Kidney (tissue), 14 donors: ENCODE measurements around the gene FARS2. TPM values are rescaled to one million over a fixed set of nuclear protein-coding genes. Genes with fewer than 3 reads are reported as not detected.

Experiments
- DNase-seq, 5 donors: peaks; one replicate each; pipeline ENCODE4 v3.0.0-alpha.2; 2013 to 2020
- FAIRE-seq: peaks from 2 replicates; lab custom pipeline; 2012; peaks lifted over from hg19 to GRCh38; lab: Jason Lieb, UNC
- H3K27ac ChIP-seq, 2 donors: one replicate each; pipeline ENCODE4 v1.7.0; 2013; ENCODE audit warnings: low read depth in 2 of 2, low read length in 2 of 2, inconsistent platforms in 1 of 2
- H3K27me3 ChIP-seq: one replicate; pipeline ENCODE4 v1.7.1; 2013; ENCODE audit warnings: low read length, inconsistent platforms; ENCODE audit not compliant: control insufficient read depth, insufficient read depth
- H3K36me3 ChIP-seq, 3 donors: one replicate each; pipeline versions ENCODE4 v1.7.0 to v1.7.1; 2013; ENCODE audit warnings: low read length in 3 of 3, control low read depth in 1 of 3, inconsistent platforms in 1 of 3; ENCODE audit not compliant: insufficient read depth in 3 of 3, control insufficient read depth in 2 of 3
- H3K4me1 ChIP-seq, 3 donors: one replicate each; pipeline versions ENCODE4 v1.7.0 to v1.7.1; 2013; ENCODE audit warnings: low read length in 3 of 3, inconsistent platforms in 1 of 3, low read depth in 1 of 3; ENCODE audit not compliant: control insufficient read depth in 2 of 3, insufficient read depth in 2 of 3
- H3K4me3 ChIP-seq, 3 donors: one replicate each; pipeline versions ENCODE4 v1.7.0 to v1.8.1; 2013; ENCODE audit warnings: low read length in 3 of 3, control low read depth in 1 of 3, inconsistent platforms in 1 of 3
- H3K9ac ChIP-seq, 3 donors: one replicate each; pipeline versions ENCODE4 v1.7.0 to v1.7.1; 2013; ENCODE audit warnings: low read length in 3 of 3, control low read depth in 1 of 3, inconsistent platforms in 1 of 3
- H3K9me3 ChIP-seq, 3 donors: one replicate each; pipeline versions ENCODE4 v1.7.0 to v1.7.1; 2013; ENCODE audit warnings: low read length in 3 of 3, control low read depth in 1 of 3, inconsistent platforms in 1 of 3; ENCODE audit not compliant: control insufficient read depth in 2 of 3, insufficient read depth in 1 of 3
- intact Hi-C: fragments of 100-400 bp; cut with DNase I; formaldehyde crosslinking; loops from one replicate; pipeline ENCODE4 v1.11.1; 2022
- polyA plus RNA-seq: library from polyadenylated mRNA; stranded (reverse); fragments of 350-450 nt; fragmentation: Illumina TruSeq; extraction: RNeasy Lipid Tissue Mini Kit (QIAGEN cat#74804); gene quantifications from one replicate; pipeline ENCODE4 v1.2.3, GENCODE V29; 2014; ENCODE audit warnings: low read depth, low replicate concordance; ENCODE audit not compliant: insufficient read depth
- total RNA-seq: library from RNA; stranded (reverse); fragmentation: NEBNext Ultra II Directional; extraction: Animal tissue kit (Norgen Biotek cat#: 25700); gene quantifications from one replicate; pipeline ENCODE4 v1.2.1, GENCODE V29; 2021
- TF ChIP-seq, protein P1 (sequence below): IDR thresholded peaks from 3 replicates; pipeline ENCODE4 v1.5.1; 2012; ENCODE audit warnings: mild to moderate bottlenecking, moderate library complexity, borderline replicate concordance; ENCODE audit not compliant: insufficient read depth; ENCODE audit errors: extremely low read depth
- donor health status: control.
- donor health status: control.
- donor health status: control.
- donor health status: control.
- donor health status: control.
- donor health status: DM: yes; HTN: yes; CAD: no.
- donor health status: Normal renal cell carcinoma (clear cell type).

The FARS2 gene
- total and polyA plus RNA-seq, 2 donors from 2014 or later = 22.1 to 24.8 TPM

- FAIRE-seq (no peak), DNase-seq (peak in 4 of 5 donors; percentile 85 to 96 (median 88))
- H3K36me3 ChIP-seq = peaks cover 0 to 2% (median 0%) of the 10 kb centered on the region in 3 donors
- no peak overlapping the region for H3K4me3 ChIP-seq
- intact Hi-C loops = no loop called here
- no peaks in the 10 kb centered on the region for H3K27me3 ChIP-seq
- peaks cover 0 to 6% (median 3%) of the 10 kb centered on the region in 3 donors for H3K4me1 ChIP-seq
- no peak overlapping the region for H3K9ac ChIP-seq
- TF ChIP-seq, protein P1, sequence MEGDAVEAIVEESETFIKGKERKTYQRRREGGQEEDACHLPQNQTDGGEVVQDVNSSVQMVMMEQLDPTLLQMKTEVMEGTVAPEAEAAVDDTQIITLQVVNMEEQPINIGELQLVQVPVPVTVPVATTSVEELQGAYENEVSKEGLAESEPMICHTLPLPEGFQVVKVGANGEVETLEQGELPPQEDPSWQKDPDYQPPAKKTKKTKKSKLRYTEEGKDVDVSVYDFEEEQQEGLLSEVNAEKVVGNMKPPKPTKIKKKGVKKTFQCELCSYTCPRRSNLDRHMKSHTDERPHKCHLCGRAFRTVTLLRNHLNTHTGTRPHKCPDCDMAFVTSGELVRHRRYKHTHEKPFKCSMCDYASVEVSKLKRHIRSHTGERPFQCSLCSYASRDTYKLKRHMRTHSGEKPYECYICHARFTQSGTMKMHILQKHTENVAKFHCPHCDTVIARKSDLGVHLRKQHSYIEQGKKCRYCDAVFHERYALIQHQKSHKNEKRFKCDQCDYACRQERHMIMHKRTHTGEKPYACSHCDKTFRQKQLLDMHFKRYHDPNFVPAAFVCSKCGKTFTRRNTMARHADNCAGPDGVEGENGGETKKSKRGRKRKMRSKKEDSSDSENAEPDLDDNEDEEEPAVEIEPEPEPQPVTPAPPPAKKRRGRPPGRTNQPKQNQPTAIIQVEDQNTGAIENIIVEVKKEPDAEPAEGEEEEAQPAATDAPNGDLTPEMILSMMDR = peak; percentile 51
- H3K27ac ChIP-seq = no peak overlapping the region
- no peaks in the 10 kb centered on the region for H3K9me3 ChIP-seq
These were observed 46.7 kb upstream of the FARS2 start for GRCh38 chr6:5214570-5215052.

DNA sequence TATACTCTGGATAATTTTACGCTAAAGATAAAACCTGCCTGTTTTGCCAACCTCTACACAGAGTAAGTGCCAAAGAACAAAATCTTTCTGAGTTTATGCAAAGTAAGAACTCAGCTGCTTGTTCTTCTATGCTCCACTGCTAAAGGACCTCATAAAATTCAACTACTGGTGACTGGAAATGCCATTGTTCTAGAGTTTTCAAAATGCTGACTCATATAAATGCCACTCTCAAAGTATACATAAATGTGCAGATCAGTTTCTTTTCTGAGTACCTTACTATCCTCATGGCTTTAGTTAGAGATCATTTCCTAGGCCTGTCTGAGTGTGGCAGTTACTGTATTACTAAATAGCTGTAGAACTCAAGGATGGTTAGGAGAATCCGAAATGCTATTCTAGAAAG lies 46.2 kb upstream of the FARS2 start:
- Histone ChIP-seq H3K27ac (no peak overlapping the region), H3K4me1 (peaks cover 0 to 6% (median 3%) of the 10 kb centered on the region in 3 donors), H3K36me3 (peaks cover 0 to 2% (median 0%) of the 10 kb centered on the region in 3 donors), H3K9ac (no peak overlapping the region), H3K9me3 (no peaks in the 10 kb centered on the region), H3K4me3 (no peak overlapping the region), H3K27me3 (no peaks in the 10 kb centered on the region)
- peak in 2 of 5 donors; percentile 39 to 60 for DNase-seq
- intact Hi-C loops = no loop called here
- FAIRE-seq = no peak
- TF ChIP-seq, protein P1 = no peak

DNA sequence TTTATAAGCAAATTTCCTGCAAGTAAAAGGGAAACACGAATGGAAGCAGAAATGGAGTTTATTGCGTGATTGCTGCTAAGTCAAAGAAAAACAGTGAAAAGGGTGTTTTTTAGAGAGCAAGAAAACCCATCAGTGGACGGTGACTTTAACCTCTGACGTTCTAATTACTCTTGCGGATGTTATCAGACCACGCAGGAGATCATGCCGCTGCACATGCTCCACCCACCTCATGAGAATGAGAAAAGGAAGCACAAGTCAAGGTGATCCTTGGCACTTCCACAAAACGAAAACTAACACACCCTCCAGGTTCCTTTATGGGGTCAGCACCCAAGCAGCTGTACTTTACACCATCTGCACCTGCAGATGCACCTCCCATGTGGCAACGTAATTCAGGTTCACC lies 45.5 kb upstream of the FARS2 start:
- intact Hi-C loops = no loop called here
- DNase-seq = no peak
- no peak overlapping the region for H3K4me3 ChIP-seq

More for the DNA sequence above, 45.5 kb upstream of the FARS2 start:
- Histone ChIP-seq H3K27me3 (no peaks in the 10 kb centered on the region), H3K36me3 (peaks cover 0 to 2% (median 0%) of the 10 kb centered on the region in 3 donors), H3K4me1 (peaks cover 0 to 6% (median 3%) of the 10 kb centered on the region in 3 donors), H3K27ac (no peak overlapping the region), H3K9ac (no peak overlapping the region), H3K9me3 (no peaks in the 10 kb centered on the region)
- TF ChIP-seq, protein P1 = no peak
- no peak for FAIRE-seq
